Jurkat, Clone E6-1 (cell line): ENCODE measurements around the gene CRABP1. TPM values are rescaled to one million over a fixed set of nuclear protein-coding genes. Genes with fewer than 3 reads are reported as not detected.

Experiments used
- DNase-seq: peaks from one replicate; pipeline ENCODE4 v3.0.0-alpha.2; 2011; ENCODE audit warnings: low read depth, low spot score
- H3K4me3 ChIP-seq: 2 replicates; pipeline ENCODE4 v1.5.1; 2011; ENCODE audit warnings: mild to moderate bottlenecking, low read length, control low read depth, moderate library complexity
- polyA plus RNA-seq: library from polyadenylated mRNA; unstranded; fragments of >200 nt; gene quantifications from one replicate; pipeline ENCODE4 v1.2.1, GENCODE V29; 2012; ENCODE audit warnings: missing spikeins; ENCODE audit not compliant: insufficient read length, insufficient read depth

The CRABP1 gene
- polyA plus RNA-seq, result not detected

DNA sequence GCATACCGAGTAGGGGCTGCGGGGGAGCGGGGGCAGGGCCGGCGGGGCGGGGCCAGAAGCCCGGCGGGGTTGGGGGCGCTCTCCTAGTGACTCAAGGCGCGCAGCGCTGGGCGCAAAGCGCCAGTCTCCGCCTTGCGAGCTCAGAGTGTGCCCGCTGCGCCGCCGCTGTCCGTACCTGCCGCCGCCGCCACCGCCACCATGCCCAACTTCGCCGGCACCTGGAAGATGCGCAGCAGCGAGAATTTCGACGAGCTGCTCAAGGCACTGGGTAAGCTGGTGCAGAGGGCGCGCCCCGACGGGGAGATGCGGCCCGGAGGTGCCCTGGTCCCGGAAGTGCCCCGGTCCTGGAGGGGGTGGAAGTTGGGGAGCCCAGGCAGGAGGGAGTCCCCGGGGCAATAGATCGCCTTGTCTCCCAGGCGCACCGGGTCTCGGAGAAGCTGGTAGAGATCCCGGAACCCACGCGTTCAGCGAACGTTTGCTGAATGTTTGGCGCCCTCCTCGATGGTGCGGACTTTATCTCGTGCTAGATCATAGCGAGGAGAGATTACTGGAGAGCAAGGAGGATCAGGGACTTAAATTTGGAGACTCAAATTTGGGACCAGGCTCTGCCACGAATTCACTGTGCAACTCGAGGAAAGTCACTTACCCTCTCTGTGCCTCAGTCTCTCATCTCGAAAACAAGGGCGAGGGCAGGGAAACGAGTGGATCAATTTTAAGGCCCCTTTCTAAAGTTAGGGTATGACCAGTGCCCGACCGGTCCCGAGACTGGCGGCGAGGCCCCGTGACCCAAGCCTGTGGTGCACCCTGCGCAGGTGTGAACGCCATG is at the start of gene CRABP1:
Gene CRABP1, plus strand, starts transcription at position 123 of the 826 bp plus-strand sequence. Its CDS starts 76 bp downstream, at position 199.
- no peak within 1 kb of the TSS for H3K4me3 ChIP-seq
- no peak for DNase-seq

DNA sequence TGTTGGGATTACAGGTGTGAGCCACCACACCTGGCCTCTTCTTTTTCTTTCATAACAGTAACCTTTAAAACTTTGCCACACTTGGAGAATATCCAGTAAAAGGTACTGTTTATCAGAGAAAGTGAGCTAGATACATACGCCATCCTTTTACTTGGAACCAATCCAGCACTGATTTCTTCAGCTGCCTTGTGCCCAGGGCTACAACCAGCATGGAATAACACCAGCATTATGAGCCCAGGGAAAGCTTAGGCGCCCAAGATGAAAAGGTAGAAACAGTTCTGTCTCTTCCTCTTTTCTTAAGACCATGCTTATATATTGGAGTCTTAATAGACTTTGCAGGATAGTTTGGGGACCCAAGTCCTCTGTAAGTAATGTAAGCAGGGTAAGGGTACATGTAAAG is 49.1 kb upstream of the CRABP1 start:
- DNase-seq, result no peak
- H3K4me3 ChIP-seq, result no peak overlapping the region

DNA sequence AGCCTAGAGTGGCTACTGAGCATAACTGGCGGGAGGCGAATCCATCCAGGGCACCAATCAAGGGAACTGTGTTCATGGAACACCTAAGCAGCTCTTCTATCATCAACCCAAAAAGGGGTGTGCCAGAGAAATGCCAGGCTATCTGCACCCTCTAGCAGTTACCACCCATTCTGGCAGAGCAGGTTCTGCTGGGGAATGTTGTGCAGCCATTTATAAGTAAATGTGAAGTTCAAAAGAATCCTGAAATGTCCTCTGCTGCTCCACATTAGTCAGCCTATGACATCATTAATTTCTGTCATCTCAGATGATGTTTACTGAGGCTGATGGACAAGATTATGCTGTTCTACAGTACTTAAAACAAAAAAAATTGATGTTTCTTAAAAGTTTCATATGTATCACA is 48.5 kb upstream of the CRABP1 start:
- no peak for DNase-seq
- H3K4me3 ChIP-seq, result no peak overlapping the region

DNA sequence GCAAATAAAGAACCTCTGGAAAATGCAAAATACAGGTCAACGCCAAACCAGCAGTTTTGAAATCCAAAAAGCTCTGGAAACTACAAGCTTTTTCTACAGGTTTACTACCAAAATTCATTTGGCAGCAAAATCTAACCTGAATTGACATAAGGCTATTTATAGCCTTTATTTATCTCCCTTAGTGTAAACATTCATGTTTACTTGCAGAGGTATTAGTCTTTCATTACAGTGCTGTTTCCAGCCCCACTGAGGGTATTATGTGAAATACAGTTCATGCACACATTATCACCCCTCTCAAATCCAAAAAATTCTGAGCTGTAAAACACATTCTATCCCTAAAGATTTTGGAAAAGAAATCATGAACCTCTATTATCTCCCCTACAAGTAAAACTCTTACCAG is 47.9 kb upstream of the CRABP1 start:
- DNase-seq, result no peak
- no peak overlapping the region for H3K4me3 ChIP-seq

DNA sequence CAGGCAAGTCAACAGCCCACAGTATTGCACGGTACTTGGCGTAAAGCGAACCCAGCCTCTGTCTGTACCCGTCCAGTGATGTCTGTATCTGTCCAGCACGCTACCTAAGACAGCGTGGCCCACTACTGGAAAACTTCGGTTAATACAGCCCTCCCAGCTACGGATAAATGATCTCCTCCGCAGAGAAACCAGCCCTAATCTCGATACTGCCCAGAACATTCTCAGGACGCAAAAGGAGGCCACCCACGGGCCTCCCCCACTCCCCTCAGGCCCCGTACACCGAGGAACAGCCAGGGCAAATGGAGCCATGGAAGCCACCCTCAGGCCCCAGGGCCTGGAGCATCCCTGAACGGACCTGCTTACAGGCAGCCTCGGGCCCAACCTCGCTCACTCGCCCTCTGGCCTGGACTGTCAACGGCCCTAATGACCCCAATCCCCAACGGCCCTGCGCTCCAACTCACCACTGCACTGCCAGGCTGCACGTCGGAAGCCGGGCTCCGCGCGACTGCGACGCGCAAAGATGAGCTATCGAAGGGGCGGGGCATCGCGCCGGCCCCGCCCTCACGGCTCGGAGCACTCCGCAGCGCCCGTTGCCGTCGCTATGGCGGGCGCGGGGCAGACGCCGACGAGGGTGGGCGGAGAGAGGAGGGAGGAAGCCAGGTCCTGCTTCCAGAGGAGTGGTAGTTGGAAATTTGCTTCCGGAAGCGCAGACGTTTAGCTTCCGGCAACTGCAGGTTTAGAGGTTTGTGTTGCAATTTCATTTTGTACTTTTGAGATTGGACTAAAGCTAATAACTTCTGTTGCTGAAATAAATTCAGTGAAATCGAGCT is 40.8 kb upstream of the CRABP1 start, which contains the start of gene SKIC8:
Gene SKIC8, minus strand, starts transcription at position 509 of the 830 bp plus-strand sequence. CDS start 3,923 bp downstream, outside the sequence.
- H3K4me3 ChIP-seq, result peak within 1 kb of the TSS; percentile 97
- DNase-seq, result peak; percentile 91

DNA sequence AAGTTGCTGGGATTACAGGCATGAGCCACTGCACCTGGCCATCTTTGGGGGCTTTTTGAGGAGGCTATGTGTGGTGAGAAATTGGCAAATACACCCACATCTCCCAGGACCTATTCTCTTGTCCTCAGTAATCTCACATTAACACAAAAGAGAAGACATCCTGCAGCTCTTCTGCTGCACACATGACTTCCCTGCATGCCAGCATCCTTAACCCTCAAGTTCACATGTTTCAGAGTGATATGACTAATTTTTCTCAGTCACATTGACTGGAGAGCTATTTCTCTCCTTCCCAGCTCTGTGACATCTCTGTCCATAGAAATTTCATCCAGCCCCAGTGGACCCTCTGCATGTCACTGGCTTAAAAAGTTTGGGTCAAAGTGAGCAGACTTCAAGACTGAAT is 38.8 kb upstream of the CRABP1 start:
- DNase-seq, result no peak
- no peak overlapping the region for H3K4me3 ChIP-seq

DNA sequence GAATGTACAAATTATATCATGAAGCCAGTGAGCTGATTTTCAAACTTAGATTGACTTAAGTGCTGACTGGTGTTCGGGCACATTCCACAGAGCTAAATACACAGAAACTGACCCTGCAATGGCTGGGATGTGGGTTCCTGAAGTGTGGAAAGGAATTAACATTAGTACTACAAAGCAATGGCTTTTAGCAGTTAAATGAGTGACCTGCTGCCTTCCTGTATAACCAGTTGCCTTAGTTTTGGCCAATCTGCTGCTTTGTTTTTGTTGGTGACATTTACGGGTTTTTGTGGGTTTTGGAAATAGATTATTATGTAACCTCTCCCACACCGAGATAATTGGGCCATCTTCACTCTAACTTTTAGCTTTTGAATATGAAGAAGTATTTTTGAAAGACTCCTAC is 38.3 kb upstream of the CRABP1 start:
- no peak overlapping the region for H3K4me3 ChIP-seq
- no peak for DNase-seq

DNA sequence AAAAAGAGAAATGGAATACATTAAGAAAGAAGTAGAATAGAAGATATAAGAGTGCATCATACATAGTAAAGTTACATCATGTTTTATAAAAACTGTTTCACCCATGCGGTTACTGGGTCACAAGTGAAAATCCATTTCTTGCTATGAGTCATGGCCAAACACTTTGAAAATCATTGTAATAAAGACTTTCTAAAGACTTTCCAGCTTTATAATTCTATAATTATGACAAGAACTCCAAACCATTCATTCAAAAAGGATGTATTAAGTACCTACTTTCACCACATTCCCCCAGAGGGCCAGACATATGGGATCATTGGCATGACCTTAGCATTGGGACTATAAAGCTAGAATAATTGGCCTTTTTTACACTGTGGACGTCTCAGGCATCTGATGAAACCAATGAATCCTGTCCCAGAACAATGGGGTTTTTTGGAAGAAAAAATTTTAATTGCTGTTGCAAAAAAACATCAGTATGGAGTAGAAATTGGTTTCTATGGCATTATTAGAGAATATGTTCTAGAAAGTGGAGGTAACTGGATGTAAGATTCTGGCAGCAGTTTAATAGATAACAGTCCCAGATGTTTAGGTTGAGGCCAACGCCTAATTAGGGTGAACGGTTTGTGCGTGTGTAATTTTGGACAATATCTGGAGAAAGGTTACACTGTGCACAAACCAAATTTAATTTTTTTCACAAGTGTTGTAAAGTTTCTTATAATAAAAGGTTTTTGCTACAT is 37.4 kb upstream of the CRABP1 start:
- no peak for DNase-seq
- no peak overlapping the region for H3K4me3 ChIP-seq

DNA sequence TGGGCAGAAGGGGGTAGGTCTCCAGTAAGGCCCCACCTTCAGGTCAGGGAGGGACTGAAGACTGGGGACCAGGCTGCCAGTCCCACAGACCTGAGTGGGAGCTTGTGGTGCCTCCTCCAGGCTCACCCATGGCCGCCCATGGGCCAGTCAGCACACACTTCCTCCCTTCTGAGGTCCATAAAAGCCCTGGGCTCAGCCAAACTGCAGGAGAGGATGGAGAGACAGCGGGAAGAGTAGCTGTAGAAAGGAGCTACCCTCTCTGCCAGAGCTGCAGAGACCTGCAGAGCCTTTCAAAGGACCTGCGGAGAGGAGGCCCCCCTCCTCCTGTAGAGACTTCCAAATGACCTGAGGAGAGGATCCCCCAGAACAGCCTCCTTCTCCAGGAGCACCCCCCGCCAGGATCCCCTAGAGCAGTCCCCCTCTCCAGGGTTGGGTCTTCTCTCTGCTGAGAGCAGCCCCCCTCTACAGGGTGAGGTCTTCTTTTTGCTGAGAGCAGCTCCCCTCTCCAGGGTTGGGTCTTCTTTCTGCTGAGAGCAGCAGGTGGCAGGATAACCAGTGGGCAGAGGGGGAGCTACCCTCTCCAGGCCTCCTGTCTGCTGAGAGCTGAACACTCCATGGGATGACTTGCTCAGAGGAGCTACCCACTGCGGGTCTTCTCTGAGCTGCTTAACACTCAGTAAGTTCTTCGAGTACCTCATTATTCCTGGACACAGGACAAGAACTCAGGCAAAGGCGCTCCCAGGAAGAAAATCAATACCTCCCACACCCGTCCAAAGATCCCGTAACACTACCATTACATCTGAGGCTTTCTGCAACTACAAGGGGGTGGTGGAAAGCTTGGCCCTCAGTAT is 35.7 kb upstream of the CRABP1 start:
- no peak for DNase-seq

DNA sequence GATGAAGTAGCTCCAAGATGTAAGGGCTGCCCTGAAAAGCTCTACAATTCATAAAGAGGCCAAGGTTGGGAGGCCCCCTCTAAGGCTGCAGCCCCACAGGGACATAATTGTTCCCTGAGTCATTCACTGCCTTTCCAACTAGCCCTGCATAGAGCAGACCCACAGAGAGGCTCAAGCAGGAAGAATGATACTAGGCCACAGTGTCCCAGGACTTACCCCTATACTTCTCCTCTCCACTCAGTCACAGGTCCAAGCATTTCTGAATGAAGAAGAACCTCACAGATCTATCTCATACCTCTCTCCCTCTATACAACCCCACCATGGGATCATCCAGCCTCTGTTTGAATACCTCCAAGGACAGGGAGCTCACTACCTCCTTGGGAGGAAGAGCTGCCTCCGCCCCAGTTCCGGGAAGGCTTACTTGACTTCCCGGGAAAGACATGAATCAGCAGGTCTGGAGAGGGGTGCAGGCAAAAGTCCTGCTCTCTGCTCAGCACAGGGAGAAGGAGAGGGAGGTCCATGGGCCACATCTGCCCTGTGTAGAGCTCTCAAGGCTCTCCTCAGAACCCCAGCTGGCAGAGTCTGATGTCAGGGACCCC is 33.9 kb upstream of the CRABP1 start:
- DNase-seq, result no peak
- H3K4me3 ChIP-seq, result no peak overlapping the region

More for the DNA sequence above, 35.7 kb upstream of the CRABP1 start:
- no peak overlapping the region for H3K4me3 ChIP-seq

DNA sequence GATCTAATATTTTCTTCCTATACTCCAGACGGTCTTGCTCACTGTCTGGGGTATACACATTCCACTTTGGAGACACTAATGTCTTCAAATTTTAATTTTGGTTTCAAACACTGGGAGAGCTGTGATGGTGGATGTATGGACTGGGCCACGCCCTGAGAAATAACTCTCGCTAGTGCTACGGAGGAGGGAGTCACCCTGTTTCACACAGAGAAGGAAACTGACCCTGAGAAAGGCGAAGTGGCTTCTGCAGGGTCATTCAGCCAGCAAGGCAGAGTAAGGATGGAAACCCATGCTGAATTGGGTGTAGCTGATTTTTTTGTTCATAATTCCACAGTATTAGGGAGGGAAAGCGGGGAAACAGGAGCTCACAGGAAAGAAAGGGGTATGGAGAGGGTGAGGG is 32.2 kb upstream of the CRABP1 start:
- DNase-seq, result no peak
- no peak overlapping the region for H3K4me3 ChIP-seq

DNA sequence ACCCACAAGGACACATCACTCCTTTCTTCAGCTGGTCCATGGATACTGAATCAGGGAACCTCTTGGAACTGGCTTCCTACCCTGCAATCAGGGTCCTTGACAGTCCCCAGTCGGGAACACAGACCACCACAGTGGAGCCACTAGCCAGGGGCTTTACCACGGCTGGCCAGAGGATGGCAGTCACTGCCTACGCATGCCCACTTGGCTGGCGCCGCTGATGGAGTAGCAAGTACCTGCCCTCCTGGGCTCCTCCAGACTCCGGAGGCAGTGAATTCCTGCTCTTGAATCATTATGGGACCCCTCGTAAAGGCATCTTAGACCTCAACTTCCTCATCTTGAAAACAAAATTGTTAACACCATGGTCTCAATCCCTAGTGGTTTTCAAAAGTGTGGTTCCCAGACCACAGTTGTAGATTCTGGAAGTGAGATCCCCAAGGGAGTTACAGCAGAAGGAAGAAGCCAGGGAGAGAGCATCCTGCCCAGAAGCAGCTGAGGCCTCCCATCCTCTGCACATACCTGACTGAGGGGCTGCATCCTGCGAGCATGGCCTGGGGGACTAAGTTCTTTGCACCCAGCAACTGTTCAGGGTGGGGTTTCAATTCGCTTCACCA is 31.6 kb upstream of the CRABP1 start:
- H3K4me3 ChIP-seq, result no peak overlapping the region
- peak; percentile 33 for DNase-seq

DNA sequence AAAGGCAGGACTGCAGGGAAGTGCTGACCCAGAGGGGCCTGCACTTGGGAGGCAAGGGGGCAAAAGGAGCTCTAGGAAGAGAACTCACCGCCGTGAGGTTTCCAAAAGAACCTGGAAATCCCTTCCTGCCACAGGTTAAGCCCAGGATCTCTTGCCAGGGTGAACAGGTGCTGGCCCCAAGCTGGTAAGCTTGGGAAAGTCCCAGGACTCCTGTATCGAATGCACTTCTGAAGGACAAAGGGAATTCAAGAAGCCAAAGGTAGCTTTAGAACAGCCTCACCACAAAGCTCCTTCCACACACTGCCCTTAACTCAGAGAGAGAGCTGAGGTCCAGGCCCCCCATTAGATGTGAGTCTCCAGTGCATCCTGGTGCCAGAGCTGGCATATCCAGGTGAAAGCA is 28.9 kb upstream of the CRABP1 start:
- no peak for DNase-seq

DNA sequence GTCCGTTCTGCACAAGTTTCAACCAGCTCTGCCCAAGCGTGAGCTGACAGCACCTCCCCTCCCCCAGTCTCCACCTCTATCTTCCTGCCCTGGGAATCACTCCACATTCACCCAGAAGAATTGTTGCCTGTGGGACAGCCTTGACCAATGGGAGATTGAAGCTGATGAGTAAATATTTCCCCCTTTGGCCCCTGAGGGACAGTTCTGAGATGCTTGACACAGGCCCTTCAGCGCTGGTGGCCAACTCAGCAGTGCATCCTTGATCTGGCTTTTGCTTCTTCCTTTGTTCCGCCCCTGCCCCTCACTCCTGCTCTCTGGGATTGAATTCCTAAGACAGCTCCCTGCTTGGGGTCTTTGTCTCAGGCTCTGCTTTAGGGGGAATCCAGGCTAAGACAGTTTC is 27.6 kb upstream of the CRABP1 start:
- DNase-seq, result no peak
- no peak overlapping the region for H3K4me3 ChIP-seq

More for the DNA sequence above, 28.9 kb upstream of the CRABP1 start:
- no peak overlapping the region for H3K4me3 ChIP-seq

DNA sequence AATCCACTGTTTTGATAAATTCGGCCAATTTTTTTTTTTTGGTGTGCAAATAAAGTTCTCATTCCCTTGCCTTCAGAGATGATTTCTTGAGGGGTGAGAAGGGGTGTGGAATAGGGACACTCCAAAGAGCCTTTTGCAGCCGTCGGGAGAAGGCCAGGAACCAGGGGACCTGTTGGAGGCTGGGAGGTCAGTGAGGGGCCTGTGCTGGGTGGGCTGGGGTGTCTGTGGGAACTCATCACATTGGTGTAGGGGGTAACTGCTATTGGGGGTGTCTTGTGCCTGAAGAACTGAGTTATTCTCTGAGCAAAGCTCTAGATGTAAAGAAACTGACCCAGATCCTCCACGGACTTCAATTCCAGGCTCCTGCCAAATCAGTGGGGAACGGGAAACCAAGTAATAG is 27.2 kb upstream of the CRABP1 start:
- no peak for DNase-seq

DNA sequence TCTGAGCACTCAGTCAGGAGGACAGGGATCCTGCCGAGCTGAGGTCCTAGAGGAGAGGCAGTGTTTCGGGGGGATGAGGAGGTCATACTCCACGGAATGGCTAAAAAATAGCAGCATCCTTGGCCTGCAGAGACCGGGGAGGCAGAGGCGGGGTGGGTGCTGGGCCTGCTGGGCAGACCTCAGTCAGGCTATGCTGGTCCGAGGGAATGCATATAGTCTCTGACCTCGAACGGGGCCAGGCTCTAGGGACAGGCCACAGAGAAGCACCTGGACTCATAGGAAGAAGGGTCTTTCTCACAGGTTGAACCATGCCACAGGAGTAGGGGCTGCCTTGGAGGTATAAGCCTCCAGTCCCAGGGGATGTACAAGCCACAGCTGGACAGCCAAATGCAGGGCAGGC is 26.8 kb upstream of the CRABP1 start:
- DNase-seq, result no peak
- H3K4me3 ChIP-seq, result no peak overlapping the region

More for the DNA sequence above, 27.2 kb upstream of the CRABP1 start:
- no peak overlapping the region for H3K4me3 ChIP-seq

DNA sequence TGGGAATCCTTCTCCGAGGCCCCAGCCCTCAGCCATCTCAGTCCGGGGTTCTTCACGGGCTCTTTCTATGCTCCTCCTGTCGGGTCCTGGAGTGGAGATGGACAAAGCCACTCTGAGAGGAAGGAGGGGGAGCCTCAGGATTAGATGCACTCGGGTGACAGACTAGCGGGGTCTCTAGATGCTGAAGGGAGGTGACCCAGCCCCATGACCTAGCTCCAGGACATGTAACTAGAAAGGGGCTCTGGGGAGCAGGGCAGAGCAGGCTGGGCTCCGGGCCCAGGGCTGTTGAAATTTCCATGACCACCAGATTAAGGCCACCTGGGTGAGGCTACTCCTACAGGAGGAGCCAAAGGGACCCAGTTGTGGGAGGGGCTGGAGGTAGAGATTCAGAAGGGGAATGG is 26.0 kb upstream of the CRABP1 start:
- no peak overlapping the region for H3K4me3 ChIP-seq
- DNase-seq, result no peak
